K562 (cell line): Measurements from ENCODE around the gene COL25A1. TPM values are rescaled to one million over a fixed set of nuclear protein-coding genes. Genes with fewer than 3 reads are reported as not detected.
A peak's percentile ranks its signal among the peaks of the same experiment; 100 is the strongest.

ENCODE experiments used
- ATAC-seq: fragments of 200-7000 bp; cut with Tn5 transposase; 3 replicates; pipeline ENCODE4 v1.9.1; 2020; ENCODE audit warnings: moderate library complexity
- BruUV-seq: library from RNA; stranded (reverse); fragments of 400-500 nt; replicated peaks from 2 replicates; lab custom pipeline; 2021; lab: Mats Ljungman, UMichigan
- CTCF ChIA-PET: fragments of 300-600 bp; formaldehyde crosslinking; extraction: SDS; loops from one replicate; lab custom pipeline; 2021; ENCODE audit warnings: low intra/inter-chr PET ratio; lab: Yijun Ruan, JAX
- POLR2A ChIA-PET: fragments of 300-600, 350-650 bp; sonication (Branson Sonifier 250); formaldehyde crosslinking; extraction: SDS; loops from one replicate; lab custom pipeline; 2021; ENCODE audit warnings: antibody characterized with exemption, inconsistent platforms; lab: Yijun Ruan, JAX
- DNase-seq, 4 experiments: peaks; one replicate each; pipeline versions ENCODE4 v3.0.0 to v3.0.0-alpha.2; 2011 to 2018; ENCODE audit warnings: low spot score in 3 of 4, mixed read lengths in 3 of 4; ENCODE audit errors: extremely low read depth in 1 of 4
- FAIRE-seq: peaks from 2 replicates; lab custom pipeline; 2011; peaks lifted over from hg19 to GRCh38; lab: Jason Lieb, UNC
- H2AFZ ChIP-seq: 2 replicates; pipeline ENCODE4 v1.6.0; 2011; ENCODE audit warnings: low read depth, low read length, control low read depth, inconsistent platforms
- H3K27ac ChIP-seq: fragments of 200-600 bp; 3 replicates; pipeline ENCODE4 v1.8.0; 2011; ENCODE audit warnings: low read depth, mild to moderate bottlenecking, control low read depth, inconsistent platforms, low read length, moderate library complexity, mixed read lengths; ENCODE audit errors: extremely low read depth
- H3K27me3 ChIP-seq, 2 experiments: fragments of 300-600 bp in 1 of 2; 2 replicates in 1 of 2; 3 replicates in 1 of 2; pipeline versions ENCODE4 v1.6.0 to v1.8.0; 2011; ENCODE audit warnings: inconsistent platforms in 2 of 2, low read length in 2 of 2, mild to moderate bottlenecking in 1 of 2, mixed read lengths in 1 of 2, moderate library complexity in 1 of 2; ENCODE audit not compliant: control insufficient read depth in 2 of 2, insufficient read depth in 2 of 2
- H3K36me3 ChIP-seq: fragments of 300-600 bp; 3 replicates; pipeline ENCODE4 v1.8.0; 2011; ENCODE audit warnings: mild to moderate bottlenecking, low read length, inconsistent platforms; ENCODE audit not compliant: control insufficient read depth, insufficient read depth
- H3K4me1 ChIP-seq, 2 experiments: fragments of 200-600 bp in 1 of 2; replicated peaks in 1 of 2; 2 replicates in 1 of 2; 3 replicates in 1 of 2; pipeline versions ENCODE4 v1.5.1 to v1.8.0; 2011; ENCODE audit warnings: inconsistent platforms in 2 of 2, low read length in 2 of 2, mild to moderate bottlenecking in 1 of 2, mixed read lengths in 1 of 2, moderate library complexity in 1 of 2; ENCODE audit not compliant: control insufficient read depth in 2 of 2, insufficient read depth in 2 of 2
- H3K4me2 ChIP-seq: 2 replicates; pipeline ENCODE4 v1.6.1; 2011; ENCODE audit warnings: low read length, control low read depth, inconsistent platforms, mixed read lengths; ENCODE audit not compliant: insufficient read depth
- H3K4me3 ChIP-seq: fragments of 200-600 bp; sonication (generic), shearing (Covaris generic); 2 replicates; pipeline ENCODE4 v1.5.1; 2016; ENCODE audit warnings: control low read depth, inconsistent platforms
- H3K79me2 ChIP-seq: fragments of 200-600 bp; 3 replicates; pipeline ENCODE4 v1.8.0; 2011; ENCODE audit warnings: low read length, inconsistent platforms; ENCODE audit not compliant: control insufficient read depth, insufficient read depth
- H3K9ac ChIP-seq, 2 experiments: 2 replicates each; pipeline versions ENCODE4 v1.6.0 to v1.6.1; 2011; ENCODE audit warnings: low read depth in 2 of 2, low read length in 2 of 2, control low read depth in 1 of 2, inconsistent platforms in 1 of 2, mild to moderate bottlenecking in 1 of 2, mixed read lengths in 1 of 2; ENCODE audit not compliant: insufficient read depth in 1 of 2
- H3K9me1 ChIP-seq: one replicate; pipeline ENCODE4 v1.6.0; 2011; ENCODE audit warnings: inconsistent platforms, mild to moderate bottlenecking, low read length, moderate library complexity; ENCODE audit not compliant: control insufficient read depth, insufficient read depth
- H3K9me3 ChIP-seq: replicated peaks from 2 replicates; pipeline ENCODE4 v1.5.1; 2011; ENCODE audit warnings: low read depth, low read length, inconsistent platforms; ENCODE audit not compliant: control insufficient read depth, insufficient read depth
- H4K20me1 ChIP-seq: replicated peaks from 2 replicates; pipeline ENCODE4 v1.6.1; 2011; ENCODE audit warnings: low read length, inconsistent platforms, mixed read lengths; ENCODE audit not compliant: control insufficient read depth, insufficient read depth
- FOXK1 ChIP-seq: sonication (generic); formaldehyde crosslinking; IDR thresholded peaks from 2 replicates; pipeline ENCODE4 v1.8.0; 2022; ENCODE audit warnings: missing genetic modification reagents, mild to moderate bottlenecking, borderline replicate concordance
- RAD21 ChIP-seq, 2 experiments: fragments of 250-450 bp in 1 of 2; fragments of 450-650 bp in 1 of 2; sonication (Bioruptor Pico) in 1 of 2; formaldehyde crosslinking in 1 of 2; IDR thresholded peaks in 1 of 2; conservative IDR thresholded peaks in 1 of 2; 2 replicates each; pipeline versions ENCODE4 v1.4.0 to v1.8.0; 2020 to 2022; ENCODE audit warnings: mild to moderate bottlenecking in 2 of 2, moderate library complexity in 1 of 2
- WGBS: fragments of 100-300 bp; shearing (Covaris generic); methylation state at CpG from one replicate; pipeline ENCODE4 v1.1.6; 2016; ENCODE audit warnings: low coverage, mixed read lengths; ENCODE audit not compliant: insufficient coverage; ENCODE audit errors: missing lambda C conversion rate; 5-methylcytosine and 5-hydroxymethylcytosine counted together
- in situ Hi-C: fragments of 300-500 bp; cut with MboI; formaldehyde crosslinking; loops from 4 replicates; pipeline ENCODE4 v1.15.0; 2018; ENCODE audit warnings: inconsistent platforms, mixed read lengths
- intact Hi-C: fragments of 100-400 bp; cut with micrococcal nuclease; formaldehyde crosslinking; loops from 2 replicates; pipeline ENCODE4 v1.14.2; 2022
- polyA plus RNA-seq, 8 experiments: library from polyadenylated mRNA; depleted of rRNA in 4 of 8; stranded (reverse) in 5 of 8; unstranded in 3 of 8; fragments of >200 nt; fragmentation: Nextera tagmentation in 2 of 8; fragmentation: Illumina TruSeq in 1 of 8; extraction: Ambion mirVana in 2 of 8; extraction: Trizol in 1 of 8; gene quantifications; 2 replicates each; pipeline versions ENCODE4 v1.2.1 to v1.2.3, GENCODE V29; 2011 to 2014; ENCODE audit warnings: inconsistent platforms in 1 of 8, missing spikeins in 1 of 8
- total RNA-seq, 7 experiments: library from RNA; depleted of rRNA in 6 of 7; stranded (reverse); fragments of >200 nt in 6 of 7; fragmentation: Illumina TruSeq in 2 of 7; extraction: Trizol in 2 of 7; gene quantifications; 2 replicates each; pipeline versions ENCODE4 v1.2.1 to v1.2.3, GENCODE V29; 2011 to 2021; ENCODE audit warnings: low replicate concordance in 1 of 7
- TF ChIP-seq, protein P1 (sequence below), 2 experiments: fragments of 450-650 bp; formaldehyde crosslinking in 1 of 2; IDR thresholded peaks; 2 replicates each; pipeline versions ENCODE4 v1.4.0 to v1.6.1; 2014 to 2020; ENCODE audit warnings: mild to moderate bottlenecking in 2 of 2, borderline replicate concordance in 1 of 2, low read depth in 1 of 2

The COL25A1 gene
- total and polyA plus RNA-seq, 9 of the 15 experiments (the other 6 are each of a cell fraction or from before 2014, with no cell fraction given), result 0.03 to 0.62 (median 0.27) TPM

DNA sequence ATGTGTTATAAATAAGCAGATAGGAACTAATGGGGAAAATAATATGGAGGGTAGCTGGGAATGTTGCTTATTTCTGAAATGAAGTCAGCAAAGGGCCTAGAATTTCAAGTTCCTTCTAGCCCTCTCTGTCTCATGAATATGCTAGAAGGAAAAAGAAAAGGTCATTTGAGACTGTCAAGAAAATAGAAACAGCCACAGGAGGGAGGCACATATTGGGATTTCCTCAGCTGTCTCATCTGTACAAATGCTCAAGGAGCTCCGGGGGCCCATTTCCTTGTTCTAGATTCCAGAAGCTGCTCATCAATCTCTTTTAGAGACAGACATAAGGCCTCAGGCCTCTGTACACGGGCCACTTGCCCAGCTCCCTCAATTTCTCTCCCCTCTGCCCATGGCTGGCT is 412.0 kb downstream of the COL25A1 start:
- H3K9ac ChIP-seq, result no peak overlapping the region
- no peak for TF ChIP-seq FOXK1
- TF ChIP-seq, protein P1, sequence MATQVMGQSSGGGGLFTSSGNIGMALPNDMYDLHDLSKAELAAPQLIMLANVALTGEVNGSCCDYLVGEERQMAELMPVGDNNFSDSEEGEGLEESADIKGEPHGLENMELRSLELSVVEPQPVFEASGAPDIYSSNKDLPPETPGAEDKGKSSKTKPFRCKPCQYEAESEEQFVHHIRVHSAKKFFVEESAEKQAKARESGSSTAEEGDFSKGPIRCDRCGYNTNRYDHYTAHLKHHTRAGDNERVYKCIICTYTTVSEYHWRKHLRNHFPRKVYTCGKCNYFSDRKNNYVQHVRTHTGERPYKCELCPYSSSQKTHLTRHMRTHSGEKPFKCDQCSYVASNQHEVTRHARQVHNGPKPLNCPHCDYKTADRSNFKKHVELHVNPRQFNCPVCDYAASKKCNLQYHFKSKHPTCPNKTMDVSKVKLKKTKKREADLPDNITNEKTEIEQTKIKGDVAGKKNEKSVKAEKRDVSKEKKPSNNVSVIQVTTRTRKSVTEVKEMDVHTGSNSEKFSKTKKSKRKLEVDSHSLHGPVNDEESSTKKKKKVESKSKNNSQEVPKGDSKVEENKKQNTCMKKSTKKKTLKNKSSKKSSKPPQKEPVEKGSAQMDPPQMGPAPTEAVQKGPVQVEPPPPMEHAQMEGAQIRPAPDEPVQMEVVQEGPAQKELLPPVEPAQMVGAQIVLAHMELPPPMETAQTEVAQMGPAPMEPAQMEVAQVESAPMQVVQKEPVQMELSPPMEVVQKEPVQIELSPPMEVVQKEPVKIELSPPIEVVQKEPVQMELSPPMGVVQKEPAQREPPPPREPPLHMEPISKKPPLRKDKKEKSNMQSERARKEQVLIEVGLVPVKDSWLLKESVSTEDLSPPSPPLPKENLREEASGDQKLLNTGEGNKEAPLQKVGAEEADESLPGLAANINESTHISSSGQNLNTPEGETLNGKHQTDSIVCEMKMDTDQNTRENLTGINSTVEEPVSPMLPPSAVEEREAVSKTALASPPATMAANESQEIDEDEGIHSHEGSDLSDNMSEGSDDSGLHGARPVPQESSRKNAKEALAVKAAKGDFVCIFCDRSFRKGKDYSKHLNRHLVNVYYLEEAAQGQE (IDR thresholded peaks at IDR 0.05; ENCODE audit: borderline replicate concordance), result 0 out of 2 replicates have a peak, but pooled peaks have one; percentile 11
- TF ChIP-seq, protein P1 (CRISPR knock-in tag; IDR thresholded peaks at IDR 0.05; ENCODE audit: low read depth), result no peak
- TF ChIP-seq RAD21 (CRISPR knock-in tag; conservative IDR thresholded peaks at IDR 0.05 in 1 of 2, IDR thresholded peaks at IDR 0.05 in 1 of 2), result peak in 1 of 2 experiments; percentile 28; a peak in 3 of 4 replicates
- TF ChIP-seq, all 486 proteins: peak for 2
- WGBS, result 16% methylated on average over 2 of the region's 2 CpGs
- FAIRE-seq (no peak), DNase-seq (no peak), ATAC-seq (peak; percentile 57; the same call in 2 of the 3 replicates)
- H2AFZ ChIP-seq, result peak overlapping the region; percentile 67
- peaks cover 0 to 5% of the 10 kb centered on the region in 2 experiments; a peak in 2 of 5 replicates for H3K4me1 ChIP-seq
- in situ Hi-C loops, result no loop called here
- intact Hi-C loops, result loop anchor here (5.0 kb wide), 1 partner anchor 402 kb away; no protein-coding TSS in a partner anchor
- POLR2A ChIA-PET, result interaction anchor here (0.9 to 1.3 kb wide), 3 partner anchors 13 to 16 kb away, joined by 3 to 4 read pairs (median 3); no protein-coding TSS in a partner anchor
- no peaks in the 10 kb centered on the region for H3K79me2 ChIP-seq
- H3K4me2 ChIP-seq, result no peak overlapping the region
- no TSS peak for BruUV-seq
- H3K36me3 ChIP-seq, result no peaks in the 10 kb centered on the region
- H3K4me3 ChIP-seq, result no peak overlapping the region
- H3K27ac ChIP-seq, result no peak overlapping the region
- no peaks in the 10 kb centered on the region for H3K27me3 ChIP-seq
- CTCF ChIA-PET, result no interaction called here
- no peaks in the 10 kb centered on the region for H3K9me3 ChIP-seq
- no peaks in the 10 kb centered on the region for H3K9me1 ChIP-seq
- H4K20me1 ChIP-seq, result no peaks in the 10 kb centered on the region
